IPS DF 4.7 (cell line): Measurements from ENCODE around the gene RETREG3.
A peak's percentile ranks its signal among the peaks of the same experiment; 100 is the strongest.
"Not testable (repeated sequence)": the region's sequence is repeated elsewhere in the genome, so short reads cannot be mapped to it uniquely, and the experiment has no call there.

Experiments
- DNase-seq: peaks from one replicate; pipeline ENCODE4 v3.0.0-alpha.2; 2013; ENCODE audit warnings: low spot score; ENCODE audit errors: extremely low read depth

Gene RETREG3

DNA sequence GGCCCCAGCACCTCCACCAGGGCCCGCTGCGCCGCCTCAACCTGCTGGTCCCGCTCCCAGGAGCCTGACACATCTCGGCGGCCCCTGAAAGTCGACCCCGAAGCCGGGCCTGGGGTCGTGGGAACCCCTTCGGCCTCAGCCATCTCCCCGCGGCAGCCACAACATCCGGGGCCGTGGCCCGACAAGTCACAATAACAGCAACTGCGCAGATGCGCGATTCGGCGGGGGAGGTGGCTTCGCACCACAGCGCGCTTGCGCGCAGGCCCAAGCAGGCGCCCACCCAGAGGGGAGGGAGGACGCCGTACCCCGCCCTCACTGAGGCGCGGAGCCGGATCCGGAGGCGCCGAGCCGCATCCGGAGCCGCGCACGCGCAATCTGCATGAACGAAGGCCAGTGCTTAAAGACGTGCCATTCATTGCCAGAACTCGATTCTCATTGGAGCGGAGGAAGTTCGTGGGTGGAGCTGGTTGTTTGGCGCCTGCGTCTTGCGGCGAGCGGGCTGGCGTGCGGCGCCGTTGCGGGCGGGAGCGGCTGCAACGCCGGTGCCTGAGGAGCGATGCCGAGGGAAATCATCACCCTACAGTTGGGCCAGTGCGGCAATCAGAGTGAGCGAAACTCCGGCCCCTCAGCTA, at the start of gene RETREG3, which contains the start of gene TUBG1:
RETREG3 (minus strand) TSS at position 193 of the 632 bp plus-strand sequence; CDS start at position 143, 50 bp downstream.
TUBG1 (plus strand) TSS at position 502 of the 632 bp plus-strand sequence; CDS start at position 557, 55 bp downstream.
- DNase-seq = peak; percentile 96

- no peak for DNase-seq
Measured at GRCh38 chr17:42657824-42658588, 48.8 kb upstream of the RETREG3 start.

DNA sequence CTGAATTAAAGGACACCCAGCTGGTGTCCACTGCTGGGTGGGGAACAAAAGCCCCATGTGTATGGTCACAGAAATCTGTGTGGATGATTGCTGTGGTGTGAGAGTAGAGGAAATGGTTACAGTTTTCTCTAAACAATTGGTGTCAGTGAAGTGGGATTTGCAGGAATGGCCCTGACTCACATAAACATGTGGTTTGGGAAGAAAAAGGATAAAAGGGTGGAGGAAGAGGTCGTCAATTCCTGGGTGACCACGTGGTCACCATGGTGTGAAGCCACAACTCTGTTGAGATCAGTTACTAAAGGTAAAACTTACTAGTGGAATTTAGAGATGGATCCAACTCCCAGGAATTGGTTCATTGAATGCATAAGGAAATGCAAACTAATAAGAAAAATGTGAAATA, 46.4 kb upstream of the RETREG3 start:
- no peak for DNase-seq

DNA sequence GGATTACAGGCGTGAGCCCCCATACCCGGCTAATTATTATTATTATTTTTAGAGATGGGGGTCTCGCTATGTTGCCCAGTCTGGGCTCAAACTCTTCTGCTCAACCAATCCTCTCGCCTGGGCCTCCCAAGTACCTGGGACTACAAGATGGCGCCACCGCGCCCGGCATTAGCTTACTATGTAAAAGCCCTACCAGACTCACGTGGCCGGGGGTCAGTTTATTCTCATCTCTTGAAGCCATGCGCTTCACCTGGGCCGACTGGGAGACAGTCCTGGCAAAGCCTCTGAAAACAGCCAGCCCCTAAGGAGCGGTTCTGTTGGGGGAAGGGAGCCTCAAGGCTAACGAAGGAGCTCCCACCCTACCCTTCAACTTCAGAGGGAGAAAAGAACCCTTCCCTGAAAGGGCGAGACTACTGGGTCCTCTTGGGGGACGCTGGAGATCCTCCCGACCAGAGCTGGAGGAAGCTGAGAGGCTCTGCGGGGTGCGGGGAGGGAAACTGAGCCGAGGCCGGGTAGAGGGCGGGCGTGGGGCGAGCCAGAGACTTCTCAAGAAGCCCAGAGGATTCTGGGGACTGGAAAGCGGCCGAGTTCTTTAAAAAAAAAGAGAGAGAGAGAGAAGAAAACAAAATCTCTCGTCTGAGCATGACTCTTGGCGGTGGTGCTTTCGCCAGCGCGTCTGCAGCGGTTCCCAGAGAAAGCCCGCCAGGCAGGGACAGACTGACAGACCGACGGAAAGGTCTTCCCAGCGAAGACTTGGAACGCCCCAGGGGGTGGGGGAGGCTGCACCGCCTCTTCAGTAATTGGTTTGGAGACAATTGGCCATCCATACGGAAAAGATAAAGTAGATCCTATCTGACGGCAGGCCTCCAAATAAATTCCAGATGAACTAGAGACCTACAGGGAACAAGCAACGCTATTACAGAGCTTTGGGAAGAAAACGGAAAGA, 44.3 kb upstream of the RETREG3 start:
- no peak for DNase-seq

GRCh38 chr17:42651392-42651791, 42.2 kb upstream of the RETREG3 start:
- no peak for DNase-seq

GRCh38 chr17:42647778-42648177, 38.6 kb upstream of the RETREG3 start:
- DNase-seq = no peak

GRCh38 chr17:42642336-42642735, 33.2 kb upstream of the RETREG3 start:
- no peak for DNase-seq

GRCh38 chr17:42640121-42640520, 30.9 kb upstream of the RETREG3 start:
- DNase-seq = no peak

DNA sequence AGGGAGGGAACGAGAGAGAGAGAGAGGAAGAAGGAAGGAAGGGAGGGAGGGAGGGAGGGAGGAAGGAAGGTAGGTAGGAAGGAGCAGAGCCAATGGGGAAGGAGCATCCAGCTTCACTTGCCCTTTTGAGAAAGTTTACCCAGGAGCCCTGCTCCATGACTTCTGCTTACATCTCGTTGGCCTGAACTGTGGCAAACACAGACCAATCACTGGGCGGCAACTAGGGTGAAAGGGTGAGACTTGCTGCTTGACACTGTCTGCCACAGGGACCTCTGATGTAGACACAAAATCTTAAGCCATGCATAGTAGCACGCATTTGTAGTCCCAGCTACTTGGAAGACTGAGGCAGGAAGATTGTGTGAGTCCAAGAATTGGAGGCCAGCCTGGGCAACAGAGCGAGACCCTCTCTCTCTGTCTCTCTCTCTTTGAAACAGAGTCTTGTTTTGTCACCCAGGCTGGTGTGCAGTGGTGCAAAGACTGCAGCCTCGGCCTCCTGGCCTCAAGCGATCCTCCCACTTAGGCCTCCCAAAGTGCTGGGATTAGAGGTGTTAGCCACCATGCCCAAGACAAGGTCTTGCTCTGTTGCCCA, 30.4 kb upstream of the RETREG3 start:
- DNase-seq = no peak

- no peak for DNase-seq
Measured at GRCh38 chr17:42632949-42633444, 23.8 kb upstream of the RETREG3 start.

GRCh38 chr17:42629411-42630009, 20.3 kb upstream of the RETREG3 start:
- DNase-seq = no peak

DNA sequence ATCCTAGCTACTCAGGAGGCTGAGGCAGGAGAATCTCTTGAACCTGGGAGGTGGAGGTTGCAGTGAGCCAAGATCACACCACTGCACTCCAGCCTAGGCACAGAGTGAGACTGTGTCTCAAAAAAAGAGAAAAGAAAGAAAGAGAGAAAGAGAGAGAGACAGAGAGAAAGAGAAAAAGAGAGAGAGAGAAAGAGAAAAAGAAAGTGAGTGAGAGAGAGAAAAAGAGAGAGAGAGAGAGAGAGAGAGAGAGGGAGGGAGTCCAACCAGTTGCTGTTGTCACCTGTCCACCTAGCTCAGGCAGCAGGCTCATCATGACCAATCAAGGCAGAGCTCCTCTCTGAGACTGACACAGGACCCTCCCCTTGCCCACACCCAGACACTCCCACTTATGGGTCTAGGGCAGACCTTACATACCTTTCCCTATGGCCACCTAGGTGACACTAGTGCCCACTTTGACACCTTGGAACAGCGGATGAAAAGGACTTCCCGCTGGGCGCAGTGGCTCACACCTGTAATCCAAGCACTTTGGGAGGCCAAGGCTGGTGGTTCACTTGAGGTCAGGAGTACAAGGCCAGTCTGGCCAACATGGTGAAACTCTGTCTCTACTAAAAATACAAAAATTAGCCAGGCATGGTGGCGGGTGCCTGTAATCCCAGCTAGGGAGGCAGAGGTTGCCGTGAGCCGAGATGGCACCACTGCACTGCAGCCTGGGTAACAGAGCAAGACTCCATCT, 18.0 kb upstream of the RETREG3 start:
- not testable (repeated sequence) for DNase-seq

DNA sequence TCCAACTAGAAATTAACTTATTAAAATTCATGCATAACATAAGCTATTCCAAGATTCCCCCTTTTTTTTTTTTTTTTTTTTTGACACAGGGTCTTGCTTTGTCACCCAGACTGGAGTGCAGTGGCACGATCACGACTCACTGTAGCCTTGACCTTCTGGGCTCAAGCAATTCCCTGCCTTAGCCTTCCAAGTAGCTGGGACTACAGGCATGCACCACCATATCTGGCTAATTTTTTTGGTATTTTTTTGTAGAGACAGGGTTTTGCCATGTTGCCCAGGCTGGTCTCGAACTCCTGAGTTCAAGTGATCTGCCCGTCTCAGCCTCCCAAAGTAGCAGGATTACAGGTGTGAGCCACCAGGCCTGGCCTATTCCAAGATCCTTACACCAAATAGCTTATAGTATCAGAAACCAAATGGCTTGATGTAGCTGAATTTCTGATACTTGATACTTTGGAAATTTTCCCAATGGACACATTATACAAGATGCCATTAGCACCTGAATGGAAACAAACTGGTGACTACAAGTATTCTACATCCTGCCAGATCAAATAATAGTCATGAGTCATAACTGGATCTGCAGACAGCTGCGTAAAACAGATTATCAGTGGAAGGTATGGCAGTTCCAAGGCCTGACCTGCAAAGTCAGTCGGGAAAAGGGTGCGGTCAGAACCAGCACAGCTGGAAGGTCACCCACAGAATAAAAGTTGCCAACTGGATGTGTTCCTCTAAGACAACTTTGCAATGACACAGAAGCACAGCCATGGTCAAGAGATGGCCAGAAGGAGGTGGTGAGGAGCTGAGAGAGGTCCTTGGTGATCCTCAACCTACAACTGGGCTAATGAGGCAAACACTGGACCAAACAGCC, 14.8 kb upstream of the RETREG3 start:
- no peak for DNase-seq

DNA sequence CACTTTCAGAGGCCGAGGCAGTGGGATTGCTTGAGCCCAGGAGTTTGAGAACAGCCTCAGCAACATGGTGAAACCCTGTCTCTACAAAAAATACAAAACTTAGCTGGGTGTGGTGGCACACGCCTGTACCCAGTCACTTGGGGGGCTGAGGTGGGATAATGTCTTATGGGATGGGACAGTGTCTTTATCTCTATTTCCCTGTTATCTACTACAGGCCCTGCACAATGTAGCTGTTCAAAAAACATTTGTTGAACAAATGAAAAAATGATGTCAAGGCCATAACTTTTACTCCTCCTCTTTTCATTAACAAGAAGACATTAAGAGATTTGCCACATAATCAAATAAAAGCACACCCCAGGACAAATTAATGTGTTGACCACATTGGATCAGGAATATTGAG, 14.1 kb upstream of the RETREG3 start:
- no peak for DNase-seq

- DNase-seq = not testable (repeated sequence)
Measured at GRCh38 chr17:42621987-42622386, 12.8 kb upstream of the RETREG3 start.

GRCh38 chr17:42618442-42619150, 9.4 kb upstream of the RETREG3 start:
- peak; percentile 72 for DNase-seq

DNA sequence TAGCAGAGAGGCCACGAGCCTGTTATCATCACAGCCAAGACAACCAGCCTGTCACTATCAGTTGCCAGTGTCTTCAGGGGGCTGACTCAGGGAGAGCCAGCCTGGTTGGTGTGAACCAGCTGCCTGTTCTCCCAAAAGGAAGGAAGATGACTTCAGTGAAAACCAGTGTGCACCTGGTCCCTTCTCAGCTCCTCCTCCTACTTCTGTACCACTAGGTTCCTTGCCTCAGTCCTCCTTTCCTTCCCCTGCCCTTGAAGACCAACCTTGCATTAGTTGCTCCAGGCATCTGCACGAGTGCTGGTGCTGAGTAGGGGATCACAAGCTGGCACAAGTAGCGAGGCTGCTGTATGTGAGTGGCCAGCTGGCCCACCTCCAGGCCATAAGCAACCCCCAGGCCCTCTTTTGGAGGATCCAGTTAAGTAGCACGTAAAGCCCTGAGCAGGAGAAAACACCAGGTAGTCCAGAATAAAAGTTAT, 8.8 kb upstream of the RETREG3 start:
- DNase-seq = no peak

- DNase-seq = no peak
Measured at GRCh38 chr17:42613699-42614295, 4.6 kb upstream of the RETREG3 start.
